T47D (cell line): ENCODE measurements around the gene AMBN.
"Not testable (repeated sequence)": the region's sequence is repeated elsewhere in the genome, so short reads cannot be mapped to it uniquely, and the experiment has no call there.

Source experiments
- DNase-seq, 2 experiments: peaks; one replicate each; pipeline versions ENCODE4 v3.0.0 to v3.0.0-alpha.2; 2011 to 2012; ENCODE audit warnings: low read depth in 1 of 2, low spot score in 1 of 2
- JUND ChIP-seq: IDR thresholded peaks from 2 replicates; pipeline ENCODE4 v1.6.1; 2012; ENCODE audit warnings: low read depth
- in situ Hi-C: cut with HindIII; loops from 2 replicates; pipeline ENCODE4 v1.10.0; 2016; ENCODE audit warnings: low sequenced_read_pairs, low pct_unique_long_range_greater_than_20kb

The AMBN gene

GRCh38 chr4:70619778-70620177, 27.7 kb downstream of the AMBN start:
- no peak for TF ChIP-seq JUND
- DNase-seq, result no peak
- in situ Hi-C loops, result no loop called here

GRCh38 chr4:70623323-70623722, 31.3 kb downstream of the AMBN start:
- in situ Hi-C loops, result no loop called here
- DNase-seq, result no peak
- no peak for TF ChIP-seq JUND

- DNase-seq, result no peak
- no peak for TF ChIP-seq JUND
- in situ Hi-C loops, result no loop called here
Observed at GRCh38 chr4:70624226-70624793, 32.3 kb downstream of the AMBN start.

- in situ Hi-C loops, result no loop called here
- DNase-seq, result peak in 1 of 2 experiments; percentile 22
- no peak for TF ChIP-seq JUND
Observed at GRCh38 chr4:70627620-70628019, 35.6 kb downstream of the AMBN start.

- in situ Hi-C loops, result no loop called here
- no peak for DNase-seq
- no peak for TF ChIP-seq JUND
Observed at GRCh38 chr4:70628444-70628843, 36.4 kb downstream of the AMBN start, which contains the start of gene ENAM. TSS of gene ENAM (plus strand) at chr4:70628744. CDS start at chr4:70629501, 757 bp downstream.

- no peak for DNase-seq
- in situ Hi-C loops, result no loop called here
- TF ChIP-seq JUND, result no peak
Observed at GRCh38 chr4:70629469-70630090, 37.5 kb downstream of the AMBN start.

- in situ Hi-C loops, result no loop called here
- DNase-seq, result no peak
- TF ChIP-seq JUND, result no peak
Observed at GRCh38 chr4:70630162-70630561, 38.1 kb downstream of the AMBN start.

- no peak for TF ChIP-seq JUND
- no peak for DNase-seq
- in situ Hi-C loops, result no loop called here
Observed at GRCh38 chr4:70632028-70632427, 40.0 kb downstream of the AMBN start.

GRCh38 chr4:70634482-70634881, 42.4 kb downstream of the AMBN start:
- in situ Hi-C loops, result no loop called here
- TF ChIP-seq JUND, result no peak
- DNase-seq, result peak in 1 of 2 experiments; percentile 10

GRCh38 chr4:70637239-70637913, 45.3 kb downstream of the AMBN start:
- TF ChIP-seq JUND, result no peak
- DNase-seq, result no peak
- in situ Hi-C loops, result no loop called here

GRCh38 chr4:70640192-70640591, 48.1 kb downstream of the AMBN start:
- in situ Hi-C loops, result no loop called here
- TF ChIP-seq JUND, result no peak
- DNase-seq, result no peak

GRCh38 chr4:70650741-70651140, 58.7 kb downstream of the AMBN start:
- in situ Hi-C loops, result not testable (repeated sequence)

GRCh38 chr4:70651864-70652506, 59.9 kb downstream of the AMBN start:
- in situ Hi-C loops, result no loop called here
- TF ChIP-seq JUND, result no peak

More at GRCh38 chr4:70650741-70651140, 58.7 kb downstream of the AMBN start:
- DNase-seq, result not testable (repeated sequence)

More at GRCh38 chr4:70651864-70652506, 59.9 kb downstream of the AMBN start:
- DNase-seq, result peak in 1 of 2 experiments; percentile 46
